COLO668 (cell line): Measurements from ENCODE around the gene GCNT3.
A peak's percentile ranks its signal among the peaks of the same experiment; 100 is the strongest.
"Not testable (repeated sequence)": the region's sequence is repeated elsewhere in the genome, so short reads cannot be mapped to it uniquely, and the experiment has no call there.

Source experiments
- DNase-seq: peaks from one replicate; lab custom pipeline; 2025; ENCODE audit not compliant: unreplicated experiment; lab: John Stamatoyannopoulos, UW

GCNT3 gene

GRCh38 chr15:59616379-59616778, 4.8 kb downstream of the GCNT3 start:
- DNase-seq = peak; percentile 26

GRCh38 chr15:59618406-59618805, 6.8 kb downstream of the GCNT3 start:
- no peak for DNase-seq

GRCh38 chr15:59622289-59622688, 10.7 kb downstream of the GCNT3 start:
- peak; percentile 77 for DNase-seq

- no peak for DNase-seq
Observed at GRCh38 chr15:59632714-59633113, 21.1 kb downstream of the GCNT3 start.

- DNase-seq = no peak
Observed at GRCh38 chr15:59636184-59636583, 24.6 kb downstream of the GCNT3 start.

GRCh38 chr15:59637507-59637906, 25.9 kb downstream of the GCNT3 start:
- DNase-seq = not testable (repeated sequence)

- DNase-seq = no peak
Observed at GRCh38 chr15:59642351-59642750, 30.8 kb downstream of the GCNT3 start.

- no peak for DNase-seq
Observed at GRCh38 chr15:59644756-59645155, 33.2 kb downstream of the GCNT3 start.

GRCh38 chr15:59645812-59646211, 34.2 kb downstream of the GCNT3 start:
- DNase-seq = not testable (repeated sequence)

- DNase-seq = no peak
Observed at GRCh38 chr15:59646277-59646676, 34.7 kb downstream of the GCNT3 start.

GRCh38 chr15:59647085-59647484, 35.5 kb downstream of the GCNT3 start:
- DNase-seq = no peak

- no peak for DNase-seq
Observed at GRCh38 chr15:59649603-59650002, 38.0 kb downstream of the GCNT3 start.

- no peak for DNase-seq
Observed at GRCh38 chr15:59654046-59654445, 42.5 kb downstream of the GCNT3 start.

- DNase-seq = peak; percentile 95
Observed at GRCh38 chr15:59656897-59657634, 45.5 kb downstream of the GCNT3 start, which contains the start of gene GTF2A2. Gene GTF2A2, minus strand, starts transcription at chr15:59657515. Its CDS starts 5,238 bp downstream, at chr15:59652277.

- DNase-seq = no peak
Observed at GRCh38 chr15:59657635-59658125, 46.1 kb downstream of the GCNT3 start.

GRCh38 chr15:59659366-59659765, 47.8 kb downstream of the GCNT3 start:
- DNase-seq = no peak

- no peak for DNase-seq
Observed at GRCh38 chr15:59662260-59662659, 50.7 kb downstream of the GCNT3 start.

- DNase-seq = no peak
Observed at GRCh38 chr15:59668556-59668955, 57.0 kb downstream of the GCNT3 start.
